Left ventricle myocardium superior (tissue), 1 donor: ENCODE results near the gene TMEM139. TPM values are rescaled to one million over a fixed set of nuclear protein-coding genes. Genes with fewer than 3 reads are reported as not detected.

Source experiments
- ATAC-seq: fragments of 200-7000 bp; cut with Tn5 transposase; one replicate; pipeline ENCODE4 v1.9.1; 2020; ENCODE audit warnings: mild to moderate bottlenecking, moderate library complexity
- DNase-seq: peaks from one replicate; pipeline ENCODE4 v3.0.0-alpha.2; 2020
- intact Hi-C: fragments of 100-400 bp; cut with micrococcal nuclease; formaldehyde crosslinking; loops from one replicate; pipeline ENCODE4 v1.11.0; 2022
- total RNA-seq: library from RNA; stranded (reverse); fragmentation: NEBNext Ultra II Directional; extraction: Animal tissue kit (Norgen Biotek cat#: 25700); gene quantifications from one replicate; pipeline ENCODE4 v1.2.1, GENCODE V29; 2021
- donor health status: DM: no; HTN: yes; CAD: no; lungs with severe emphysema.

Gene TMEM139
- total RNA-seq, 1 donor from 2014 or later: 20.3 TPM

GRCh38 chr7:143314127-143314526 is 29.4 kb downstream of the TMEM139 start:
- DNase-seq: no peak
- intact Hi-C loops: no loop called here
- no peak for ATAC-seq

- intact Hi-C loops: no loop called here
- DNase-seq: no peak
- ATAC-seq: no peak
Observed at GRCh38 chr7:143315776-143316175, 31.0 kb downstream of the TMEM139 start, which contains the start of gene CLCN1. Gene CLCN1, plus strand, starts transcription at chr7:143316111. Its CDS starts 102 bp downstream, at chr7:143316213.

DNA sequence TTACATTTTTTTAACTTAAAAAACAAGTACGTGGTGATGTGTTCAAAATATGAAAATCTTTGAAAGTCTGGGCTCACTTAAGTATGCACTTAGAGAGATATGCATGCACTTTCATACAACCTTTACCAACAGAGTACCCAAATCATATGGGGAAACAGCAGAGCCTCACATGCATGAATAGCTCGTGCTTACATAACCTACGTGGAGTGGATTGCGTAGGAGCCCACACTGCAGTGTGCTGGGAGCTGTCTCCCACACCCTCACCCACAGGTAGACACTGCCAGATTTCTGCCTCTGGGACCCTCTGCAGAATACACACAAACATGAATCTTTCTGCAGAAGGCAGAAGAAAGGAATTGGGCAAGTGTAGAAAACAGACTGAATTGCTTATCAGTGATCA is 31.7 kb downstream of the TMEM139 start:
- intact Hi-C loops: no loop called here
- no peak for DNase-seq
- ATAC-seq: no peak

GRCh38 chr7:143318661-143319060 is 33.9 kb downstream of the TMEM139 start:
- peak; percentile 74 for ATAC-seq
- DNase-seq: peak; percentile 52
- intact Hi-C loops: no loop called here

DNA sequence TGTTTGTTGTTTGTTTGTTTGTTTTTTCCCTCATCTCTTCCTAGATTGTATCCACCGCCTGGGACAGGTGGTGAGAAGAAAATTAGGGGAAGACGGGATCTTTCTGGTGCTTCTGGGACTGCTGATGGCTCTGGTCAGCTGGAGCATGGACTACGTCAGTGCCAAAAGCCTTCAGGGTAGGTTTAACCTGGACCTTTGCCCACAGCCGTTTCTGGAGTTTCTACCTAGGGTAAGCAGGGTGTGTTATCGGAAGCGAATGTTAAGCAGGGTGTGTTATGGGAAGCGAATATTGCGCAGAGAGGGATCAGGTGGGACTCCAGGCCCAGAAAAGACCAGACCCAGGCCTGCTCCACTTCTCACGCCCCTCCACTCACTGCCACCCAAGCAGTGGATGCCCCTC is 35.9 kb downstream of the TMEM139 start:
- ATAC-seq (no peak), DNase-seq (no peak)
- intact Hi-C loops: no loop called here

GRCh38 chr7:143321242-143321641 is 36.5 kb downstream of the TMEM139 start:
- intact Hi-C loops: no loop called here
- DNase-seq: no peak
- no peak for ATAC-seq

GRCh38 chr7:143321734-143322133 is 37.0 kb downstream of the TMEM139 start:
- intact Hi-C loops: no loop called here
- peak; percentile 37 for DNase-seq
- ATAC-seq: peak; percentile 23

- ATAC-seq (peak; percentile 70), DNase-seq (peak; percentile 54)
- intact Hi-C loops: no loop called here
Observed at GRCh38 chr7:143322760-143323633, 38.2 kb downstream of the TMEM139 start.

- intact Hi-C loops: no loop called here
- no peak for DNase-seq
- ATAC-seq: no peak
Observed at GRCh38 chr7:143323653-143324052, 38.9 kb downstream of the TMEM139 start.

DNA sequence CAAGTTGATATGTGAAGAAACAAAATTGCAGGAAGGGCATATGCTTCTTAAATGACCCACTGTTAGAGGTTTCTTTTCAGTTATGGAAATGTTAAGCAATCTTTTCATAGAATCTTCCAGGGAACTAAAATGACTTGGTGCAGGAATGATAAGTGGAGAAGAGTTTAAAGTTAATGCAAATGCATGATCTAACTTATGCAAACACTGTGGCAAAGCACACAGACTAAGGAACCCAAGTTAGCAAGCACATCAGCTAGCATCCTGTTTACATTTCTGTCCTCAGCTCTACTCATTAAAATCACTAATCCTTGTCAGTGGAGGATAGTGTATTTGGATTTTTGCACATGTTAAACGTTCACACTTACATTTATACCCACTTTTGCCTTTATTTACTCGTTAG is 40.5 kb downstream of the TMEM139 start:
- intact Hi-C loops: no loop called here
- ATAC-seq (no peak), DNase-seq (no peak)

DNA sequence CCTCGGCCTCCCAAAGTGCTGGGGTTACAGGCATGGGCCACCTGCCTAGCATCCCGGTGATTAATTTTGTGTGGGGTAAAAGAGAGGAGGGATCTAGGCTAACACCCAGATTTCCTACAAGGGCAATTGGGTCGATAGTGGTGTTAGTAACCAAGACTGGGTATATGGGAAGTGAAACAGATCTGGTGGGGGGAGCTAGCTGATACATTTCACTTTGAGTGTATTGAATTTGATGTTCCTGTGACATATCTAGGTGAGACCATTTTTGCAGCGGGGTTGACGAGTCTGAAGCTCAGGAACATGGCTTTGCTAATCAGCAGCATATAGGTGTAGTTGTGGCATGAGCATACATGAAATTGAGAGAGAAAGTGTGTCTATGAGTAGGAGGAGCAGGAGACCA is 43.1 kb downstream of the TMEM139 start:
- ATAC-seq: no peak
- intact Hi-C loops: no loop called here
- DNase-seq: no peak

- intact Hi-C loops: no loop called here
- no peak for DNase-seq
- ATAC-seq: no peak
Observed at GRCh38 chr7:143329471-143330170, 44.9 kb downstream of the TMEM139 start.

GRCh38 chr7:143331179-143331801 is 46.5 kb downstream of the TMEM139 start:
- ATAC-seq: no peak
- intact Hi-C loops: no loop called here
- no peak for DNase-seq

GRCh38 chr7:143334244-143334643 is 49.5 kb downstream of the TMEM139 start:
- ATAC-seq (no peak), DNase-seq (no peak)
- intact Hi-C loops: no loop called here

GRCh38 chr7:143337216-143337615 is 52.5 kb downstream of the TMEM139 start:
- intact Hi-C loops: no loop called here
- DNase-seq (no peak), ATAC-seq (no peak)

Other genes starting within 250 kb of the TMEM139 start
- not detected for gene OR6V1, start 232.6 kb upstream of the TMEM139 start, total RNA-seq
- gene PIP, start 152.9 kb upstream of the TMEM139 start, total RNA-seq: not detected
- gene TAS2R39, start 101.5 kb upstream of the TMEM139 start, total RNA-seq: not detected
- not detected for gene TAS2R40, start 62.9 kb upstream of the TMEM139 start, total RNA-seq
- 303 TPM for gene GSTK1, start 21.5 kb upstream of the TMEM139 start, total RNA-seq
- gene CASP2, start 3.4 kb downstream of the TMEM139 start, total RNA-seq: 12.6 TPM
- gene CLCN1, start 31.2 kb downstream of the TMEM139 start, total RNA-seq: not detected
- gene FAM131B, start 77.8 kb downstream of the TMEM139 start, total RNA-seq: 0.57 TPM
- gene ZYX, start 96.4 kb downstream of the TMEM139 start, total RNA-seq: 73.9 TPM
- gene EPHA1, start 123.9 kb downstream of the TMEM139 start, total RNA-seq: not detected
- gene TAS2R60, start 158.5 kb downstream of the TMEM139 start, total RNA-seq: not detected
- not detected for gene TAS2R41, start 192.9 kb downstream of the TMEM139 start, total RNA-seq